KMS-11 (cell line): ENCODE data around the gene ZNF211.

Experiments used
- H2AFZ ChIP-seq: fragments of 200-600 bp; sonication (generic); 2 replicates; pipeline ENCODE4 v1.6.1; 2016; ENCODE audit warnings: antibody characterized with exemption, mixed run types, low read depth
- H3K27ac ChIP-seq: fragments of 200-600 bp; sonication (generic); 2 replicates; pipeline ENCODE4 v1.6.1; 2016; ENCODE audit warnings: mild to moderate bottlenecking, mixed run types
- H3K27me3 ChIP-seq: fragments of 200-600 bp; sonication (generic); 2 replicates; pipeline ENCODE4 v1.6.1; 2017; ENCODE audit warnings: mild to moderate bottlenecking, low read depth, mixed run types, moderate library complexity; ENCODE audit not compliant: insufficient read depth
- H3K36me3 ChIP-seq: fragments of 200-600 bp; sonication (generic); 2 replicates; pipeline ENCODE4 v1.6.1; 2017; ENCODE audit warnings: mild to moderate bottlenecking, mixed run types; ENCODE audit not compliant: insufficient read depth
- H3K4me1 ChIP-seq: fragments of 200-600 bp; sonication (generic); 2 replicates; pipeline ENCODE4 v1.6.1; 2016; ENCODE audit warnings: mild to moderate bottlenecking, low read depth, mixed run types; ENCODE audit not compliant: poor library complexity, severe bottlenecking
- H3K4me2 ChIP-seq: fragments of 200-600 bp; sonication (generic); 2 replicates; pipeline ENCODE4 v1.7.0; 2016; ENCODE audit warnings: mild to moderate bottlenecking, mixed run types
- H3K4me3 ChIP-seq: fragments of 200-600 bp; sonication (generic); IDR thresholded peaks from 2 replicates; pipeline ENCODE4 v1.6.1; 2017; ENCODE audit warnings: low read depth, low read length, mixed read lengths; ENCODE audit not compliant: insufficient read depth
- H3K79me2 ChIP-seq: fragments of 200-600 bp; sonication (generic); 2 replicates; pipeline ENCODE4 v1.6.1; 2016; ENCODE audit warnings: low read depth, mixed run types; ENCODE audit not compliant: insufficient read depth
- H3K9ac ChIP-seq: fragments of 200-600 bp; sonication (generic); 2 replicates; pipeline ENCODE4 v1.6.1; 2016; ENCODE audit warnings: mild to moderate bottlenecking, mixed run types
- H4K20me1 ChIP-seq: fragments of 200-600 bp; sonication (generic); 2 replicates; pipeline ENCODE4 v1.6.1; 2016; ENCODE audit warnings: mild to moderate bottlenecking, mixed run types; ENCODE audit not compliant: insufficient read depth
- TF ChIP-seq, protein P1 (sequence below): fragments of 200-600 bp; sonication (generic); conservative IDR thresholded peaks from 2 replicates; pipeline ENCODE4 v1.6.1; 2017; ENCODE audit warnings: low read depth, mild to moderate bottlenecking, antibody characterized with exemption, low read length, moderate library complexity, mixed read lengths

Gene ZNF211

DNA sequence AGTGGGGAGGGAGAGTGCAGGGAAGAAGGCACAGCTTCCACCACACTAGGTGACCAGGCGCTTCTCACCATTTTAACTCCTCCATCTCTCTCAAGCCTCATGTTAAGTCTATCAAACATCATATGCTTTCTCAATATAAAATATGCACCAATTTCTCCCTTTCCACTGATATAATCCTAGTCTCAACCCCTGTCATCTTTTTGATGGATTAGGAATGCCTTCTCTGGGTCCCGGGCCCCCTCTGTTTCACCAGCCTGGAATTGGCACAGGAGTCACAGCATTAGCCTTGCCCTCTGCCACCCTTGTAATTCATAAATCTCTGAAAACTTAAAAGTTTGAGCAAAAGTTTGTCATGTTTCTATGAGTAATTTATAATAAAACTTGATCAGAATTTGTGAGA is 35.7 kb downstream of the ZNF211 start, which contains the start of gene ZSCAN4:
ZSCAN4 (plus strand) TSS at position 301 of the 400 bp plus-strand sequence. CDS start 7,211 bp downstream, outside the sequence.
- Histone ChIP-seq H4K20me1 (no peaks in the 10 kb centered on the region), H3K4me2 (no peak within 1 kb of the TSS), H3K79me2 (no peaks in the 10 kb centered on the region), H3K9ac (no peak within 1 kb of the TSS), H3K36me3 (no peaks in the 10 kb centered on the region), H3K4me3 (no peak within 1 kb of the TSS), H2AFZ (no peak within 1 kb of the TSS), H3K27ac (no peak within 1 kb of the TSS), H3K4me1 (no peaks in the 10 kb centered on the region), H3K27me3 (no peaks in the 10 kb centered on the region)
- TF ChIP-seq, protein P1, sequence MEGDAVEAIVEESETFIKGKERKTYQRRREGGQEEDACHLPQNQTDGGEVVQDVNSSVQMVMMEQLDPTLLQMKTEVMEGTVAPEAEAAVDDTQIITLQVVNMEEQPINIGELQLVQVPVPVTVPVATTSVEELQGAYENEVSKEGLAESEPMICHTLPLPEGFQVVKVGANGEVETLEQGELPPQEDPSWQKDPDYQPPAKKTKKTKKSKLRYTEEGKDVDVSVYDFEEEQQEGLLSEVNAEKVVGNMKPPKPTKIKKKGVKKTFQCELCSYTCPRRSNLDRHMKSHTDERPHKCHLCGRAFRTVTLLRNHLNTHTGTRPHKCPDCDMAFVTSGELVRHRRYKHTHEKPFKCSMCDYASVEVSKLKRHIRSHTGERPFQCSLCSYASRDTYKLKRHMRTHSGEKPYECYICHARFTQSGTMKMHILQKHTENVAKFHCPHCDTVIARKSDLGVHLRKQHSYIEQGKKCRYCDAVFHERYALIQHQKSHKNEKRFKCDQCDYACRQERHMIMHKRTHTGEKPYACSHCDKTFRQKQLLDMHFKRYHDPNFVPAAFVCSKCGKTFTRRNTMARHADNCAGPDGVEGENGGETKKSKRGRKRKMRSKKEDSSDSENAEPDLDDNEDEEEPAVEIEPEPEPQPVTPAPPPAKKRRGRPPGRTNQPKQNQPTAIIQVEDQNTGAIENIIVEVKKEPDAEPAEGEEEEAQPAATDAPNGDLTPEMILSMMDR, result no peak

DNA sequence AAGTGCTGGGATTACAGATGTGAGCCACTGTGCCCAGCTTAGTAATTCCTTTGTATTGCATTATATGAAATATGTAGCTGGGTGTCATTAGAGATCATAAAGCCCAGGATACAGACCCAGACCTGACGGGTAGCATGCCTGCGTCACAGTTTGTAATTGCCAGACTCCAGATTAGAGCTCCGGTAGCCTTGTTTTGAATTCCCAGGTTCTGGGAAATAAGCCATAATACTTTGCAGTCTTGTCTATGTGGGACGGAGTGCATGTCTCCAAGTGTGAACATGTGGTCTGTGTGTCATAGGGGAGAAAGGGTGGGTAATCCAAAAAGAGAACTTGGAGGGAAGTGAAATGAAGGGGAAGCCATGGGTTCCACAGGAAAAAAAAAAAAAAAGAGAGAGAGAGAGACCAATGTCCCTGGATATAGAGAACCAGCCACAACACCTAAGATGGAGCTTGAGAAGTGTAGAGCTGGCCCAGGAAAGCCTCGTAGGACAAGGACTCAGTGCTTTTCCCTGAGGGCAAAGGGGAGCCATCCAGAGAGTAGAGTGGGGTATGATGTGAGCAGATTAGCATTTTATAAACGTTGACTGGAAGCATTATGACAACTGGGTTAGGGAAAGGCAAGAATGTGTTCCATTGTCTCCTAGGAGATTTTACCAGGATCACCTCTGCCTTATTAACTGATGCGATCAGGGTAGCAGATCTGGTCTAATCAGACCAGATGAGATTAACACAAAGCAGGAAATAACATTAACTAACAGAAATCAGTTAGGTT is 38.3 kb downstream of the ZNF211 start:
- H3K4me1 ChIP-seq, result no peaks in the 10 kb centered on the region
- no peaks in the 10 kb centered on the region for H4K20me1 ChIP-seq
- no peak overlapping the region for H3K4me3 ChIP-seq
- TF ChIP-seq, protein P1, result no peak
- H3K4me2 ChIP-seq, result no peak overlapping the region
- H3K27ac ChIP-seq, result no peak overlapping the region
- H3K79me2 ChIP-seq, result no peaks in the 10 kb centered on the region
- no peaks in the 10 kb centered on the region for H3K36me3 ChIP-seq
- no peak overlapping the region for H2AFZ ChIP-seq
- no peak overlapping the region for H3K9ac ChIP-seq
- no peaks in the 10 kb centered on the region for H3K27me3 ChIP-seq

DNA sequence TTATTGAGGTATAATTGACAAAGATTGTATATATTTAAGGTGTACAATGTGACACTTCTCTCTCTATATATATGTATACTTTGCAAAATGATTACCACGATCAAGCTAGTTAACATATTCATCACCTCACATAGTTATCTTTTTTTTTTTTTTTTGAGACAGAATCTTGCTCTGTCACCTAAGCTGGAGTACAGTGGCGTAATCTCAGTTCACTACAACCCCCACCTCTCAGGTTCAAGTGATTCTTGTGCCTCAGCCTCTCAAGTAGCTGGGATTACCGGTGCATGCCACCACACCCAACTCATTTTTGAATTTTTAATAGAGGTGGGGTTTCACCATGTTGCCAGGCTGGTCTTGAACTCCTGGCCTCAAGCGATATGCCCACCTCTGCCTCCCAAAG is 39.5 kb downstream of the ZNF211 start:
- TF ChIP-seq, protein P1, result no peak
- Histone ChIP-seq H4K20me1 (no peaks in the 10 kb centered on the region), H3K4me2 (no peak overlapping the region), H3K27ac (no peak overlapping the region), H3K79me2 (no peaks in the 10 kb centered on the region), H2AFZ (no peak overlapping the region), H3K4me3 (no peak overlapping the region), H3K27me3 (no peaks in the 10 kb centered on the region), H3K9ac (no peak overlapping the region), H3K4me1 (no peaks in the 10 kb centered on the region), H3K36me3 (no peaks in the 10 kb centered on the region)

DNA sequence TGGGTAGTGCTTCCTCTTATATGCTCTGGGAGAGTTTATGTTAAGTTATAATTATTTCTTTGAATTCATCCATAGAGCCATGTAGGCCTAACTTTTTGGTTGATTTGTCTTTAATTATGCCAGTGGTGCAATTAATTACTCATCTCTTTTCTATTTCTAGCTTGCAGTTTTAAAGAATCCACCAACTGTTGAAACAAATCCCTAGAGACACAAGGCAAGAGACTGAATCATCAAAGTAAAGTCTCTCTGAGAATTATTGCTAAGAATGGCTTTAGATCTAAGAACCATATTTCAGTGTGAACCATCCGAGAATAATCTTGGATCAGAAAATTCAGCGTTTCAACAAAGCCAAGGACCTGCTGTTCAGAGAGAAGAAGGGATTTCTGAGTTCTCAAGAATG is 42.9 kb downstream of the ZNF211 start:
- TF ChIP-seq, protein P1, result no peak
- H4K20me1 ChIP-seq, result no peaks in the 10 kb centered on the region
- H3K27me3 ChIP-seq, result no peaks in the 10 kb centered on the region
- H3K4me1 ChIP-seq, result no peaks in the 10 kb centered on the region
- H3K9ac ChIP-seq, result no peak overlapping the region
- no peak overlapping the region for H2AFZ ChIP-seq
- no peak overlapping the region for H3K27ac ChIP-seq
- H3K4me3 ChIP-seq, result no peak overlapping the region
- no peak overlapping the region for H3K4me2 ChIP-seq
- no peaks in the 10 kb centered on the region for H3K36me3 ChIP-seq
- no peaks in the 10 kb centered on the region for H3K79me2 ChIP-seq
